Fibroblast of the aortic adventitia (primary cell): ENCODE data around the gene KLHDC10. TPM values are rescaled to one million over a fixed set of nuclear protein-coding genes. Genes with fewer than 3 reads are reported as not detected.
"Not testable (repeated sequence)": the region's sequence is repeated elsewhere in the genome, so short reads cannot be mapped to it uniquely, and the experiment has no call there.

ENCODE experiments used
- DNase-seq: peaks from one replicate; pipeline ENCODE4 v3.0.0-alpha.2; 2010; ENCODE audit warnings: low read depth
- H3K4me3 ChIP-seq: 2 replicates; pipeline ENCODE4 v1.5.1; 2011; ENCODE audit warnings: low read depth, mild to moderate bottlenecking, control low read depth, low read length, moderate library complexity
- total RNA-seq: library from RNA; depleted of rRNA; stranded (reverse); fragments of >200 nt; gene quantifications from 2 replicates; pipeline ENCODE4 v1.2.3, GENCODE V29; 2012; ENCODE audit warnings: low replicate concordance
- TF ChIP-seq, protein P1 (sequence below): IDR thresholded peaks from 2 replicates; pipeline ENCODE4 v1.5.1; 2011; ENCODE audit warnings: mild to moderate bottlenecking, low read length, control low read depth, inconsistent platforms; ENCODE audit not compliant: insufficient read depth

Gene KLHDC10
- total RNA-seq, 1 donor, result 27.2 TPM

DNA sequence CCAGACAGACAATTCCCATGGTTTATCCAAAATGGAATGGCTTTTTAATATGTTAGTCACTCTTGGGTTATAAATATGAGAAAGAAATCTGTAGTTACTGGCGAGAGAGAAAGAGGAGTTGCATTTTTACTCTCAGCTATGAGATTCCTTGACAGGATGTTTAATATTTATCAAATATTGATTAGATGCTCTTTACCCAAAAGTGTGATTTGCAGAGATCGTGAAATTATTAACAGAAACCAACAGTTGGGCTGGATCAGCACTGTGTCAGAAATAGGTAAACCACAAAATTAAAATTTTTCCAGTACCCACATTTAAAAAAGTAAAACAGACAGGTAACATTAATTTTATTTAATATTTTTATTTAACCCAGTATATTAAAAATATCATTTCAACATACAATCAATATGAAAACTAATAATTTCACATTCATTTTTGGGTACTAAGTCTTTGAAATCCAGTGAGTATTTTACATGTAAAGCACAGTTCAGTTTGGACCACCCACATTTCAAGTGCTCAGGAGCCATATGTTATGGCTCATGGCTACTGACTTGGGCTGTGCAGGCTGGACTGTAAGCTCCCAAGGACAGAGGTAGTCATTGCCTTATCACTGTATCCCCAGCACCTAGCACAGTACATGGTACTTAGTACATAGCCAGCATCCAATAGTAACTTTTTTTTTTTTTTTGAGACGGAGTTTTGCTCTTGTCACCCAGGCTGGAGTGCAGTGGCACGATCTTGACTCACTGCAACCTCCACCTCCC is 42.5 kb downstream of the KLHDC10 start:
- DNase-seq, result no peak
- TF ChIP-seq, protein P1, sequence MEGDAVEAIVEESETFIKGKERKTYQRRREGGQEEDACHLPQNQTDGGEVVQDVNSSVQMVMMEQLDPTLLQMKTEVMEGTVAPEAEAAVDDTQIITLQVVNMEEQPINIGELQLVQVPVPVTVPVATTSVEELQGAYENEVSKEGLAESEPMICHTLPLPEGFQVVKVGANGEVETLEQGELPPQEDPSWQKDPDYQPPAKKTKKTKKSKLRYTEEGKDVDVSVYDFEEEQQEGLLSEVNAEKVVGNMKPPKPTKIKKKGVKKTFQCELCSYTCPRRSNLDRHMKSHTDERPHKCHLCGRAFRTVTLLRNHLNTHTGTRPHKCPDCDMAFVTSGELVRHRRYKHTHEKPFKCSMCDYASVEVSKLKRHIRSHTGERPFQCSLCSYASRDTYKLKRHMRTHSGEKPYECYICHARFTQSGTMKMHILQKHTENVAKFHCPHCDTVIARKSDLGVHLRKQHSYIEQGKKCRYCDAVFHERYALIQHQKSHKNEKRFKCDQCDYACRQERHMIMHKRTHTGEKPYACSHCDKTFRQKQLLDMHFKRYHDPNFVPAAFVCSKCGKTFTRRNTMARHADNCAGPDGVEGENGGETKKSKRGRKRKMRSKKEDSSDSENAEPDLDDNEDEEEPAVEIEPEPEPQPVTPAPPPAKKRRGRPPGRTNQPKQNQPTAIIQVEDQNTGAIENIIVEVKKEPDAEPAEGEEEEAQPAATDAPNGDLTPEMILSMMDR, result no peak
- H3K4me3 ChIP-seq, result no peak overlapping the region

DNA sequence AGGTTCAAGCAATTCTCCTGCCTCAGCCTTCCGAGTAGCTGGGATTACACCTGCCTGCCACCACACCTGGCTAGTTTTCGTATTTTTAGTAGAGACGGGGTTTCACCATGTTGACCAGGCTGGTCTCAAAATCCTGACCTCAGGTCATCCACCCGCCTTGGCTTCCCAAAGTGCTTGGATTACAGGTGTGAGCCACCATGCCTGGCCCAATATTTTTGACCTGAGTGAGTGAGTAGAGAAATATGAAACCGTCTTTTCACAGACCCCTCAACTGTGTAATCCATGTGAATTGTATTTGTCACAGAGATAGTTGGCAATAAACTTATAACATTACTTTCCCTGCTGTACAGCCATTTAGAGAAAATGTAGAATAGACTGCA is 43.1 kb downstream of the KLHDC10 start:
- DNase-seq, H3K4me3 ChIP-seq: not testable (repeated sequence)

DNA sequence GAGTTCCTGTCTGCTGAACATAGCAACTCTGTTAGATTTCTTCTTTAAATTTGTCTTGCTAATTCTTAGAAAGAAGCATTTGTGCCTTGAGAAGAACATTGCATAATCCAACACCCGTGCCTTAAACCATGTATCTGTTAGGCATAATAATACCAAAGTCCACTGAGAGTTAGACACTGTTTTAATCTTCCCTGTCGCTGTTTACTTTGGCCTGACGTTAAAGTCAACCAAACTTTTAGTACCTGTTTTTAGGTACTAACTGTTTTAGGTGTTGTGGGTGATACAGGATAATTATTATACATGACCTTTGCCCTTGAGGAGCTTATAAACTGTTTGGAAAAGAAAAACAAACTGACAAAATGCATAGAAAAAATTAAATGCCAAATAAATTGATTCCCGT is 43.6 kb downstream of the KLHDC10 start:
- TF ChIP-seq, protein P1, result no peak
- H3K4me3 ChIP-seq, result no peak overlapping the region
- no peak for DNase-seq

DNA sequence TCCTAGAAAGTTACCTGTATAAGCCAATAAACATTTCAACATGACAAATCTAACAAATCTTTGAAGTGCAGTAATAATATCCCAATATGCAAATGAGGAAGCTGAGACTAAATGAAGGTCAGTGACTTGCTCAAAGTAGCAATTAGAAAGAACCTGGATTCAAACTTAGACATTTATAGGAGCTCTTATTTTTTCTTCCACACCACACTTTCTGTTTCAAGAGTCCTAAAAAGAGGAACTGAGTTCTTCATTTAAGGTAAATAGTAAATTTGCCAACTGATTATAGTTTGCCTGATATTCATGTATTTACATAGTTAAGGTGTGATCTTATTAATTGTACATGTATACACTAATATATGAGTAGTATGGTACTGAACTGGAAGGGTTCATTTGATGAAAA is 44.0 kb downstream of the KLHDC10 start:
- no peak overlapping the region for H3K4me3 ChIP-seq
- no peak for DNase-seq
- TF ChIP-seq, protein P1, result no peak

DNA sequence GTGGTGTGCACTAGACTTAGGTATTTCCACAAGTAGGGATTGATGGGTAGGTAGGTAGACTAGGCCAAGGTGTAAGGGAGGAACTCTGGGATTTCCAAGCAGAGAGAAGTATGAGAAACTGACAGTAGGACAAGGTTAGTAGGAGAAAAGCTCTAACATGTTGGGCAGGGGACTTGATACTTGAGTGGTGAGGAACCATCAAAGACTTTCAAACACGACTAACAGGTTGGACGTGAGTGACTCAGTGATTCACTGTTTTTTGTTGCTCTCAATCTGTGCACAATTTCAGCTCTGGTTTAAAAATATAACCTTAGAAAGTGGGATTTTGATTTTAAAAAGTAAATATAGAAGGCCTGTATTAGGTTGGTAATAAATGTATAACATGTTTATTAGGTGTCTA is 44.4 kb downstream of the KLHDC10 start:
- no peak for DNase-seq
- TF ChIP-seq, protein P1, result no peak
- H3K4me3 ChIP-seq, result no peak overlapping the region

DNA sequence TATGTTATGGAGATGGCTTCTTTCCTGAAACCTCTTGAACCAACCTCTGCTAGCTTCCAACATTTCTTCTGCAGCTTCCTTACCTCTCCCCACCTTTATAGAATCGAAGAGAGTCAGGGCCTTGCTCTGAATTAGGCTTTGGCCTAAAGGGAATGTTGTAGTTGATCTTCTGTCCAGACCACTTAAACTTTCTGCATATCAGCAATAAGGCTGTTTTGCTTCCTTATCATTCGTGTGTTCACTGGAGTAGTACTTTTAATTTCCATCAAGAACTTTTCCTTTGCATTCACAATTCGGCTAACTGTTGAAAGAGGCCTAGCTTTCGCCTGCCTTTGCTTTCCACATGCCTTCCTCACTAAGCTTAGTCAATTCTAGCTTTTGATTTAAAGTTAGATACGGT is 48.0 kb downstream of the KLHDC10 start:
- H3K4me3 ChIP-seq, result no peak overlapping the region
- TF ChIP-seq, protein P1, result no peak
- no peak for DNase-seq

DNA sequence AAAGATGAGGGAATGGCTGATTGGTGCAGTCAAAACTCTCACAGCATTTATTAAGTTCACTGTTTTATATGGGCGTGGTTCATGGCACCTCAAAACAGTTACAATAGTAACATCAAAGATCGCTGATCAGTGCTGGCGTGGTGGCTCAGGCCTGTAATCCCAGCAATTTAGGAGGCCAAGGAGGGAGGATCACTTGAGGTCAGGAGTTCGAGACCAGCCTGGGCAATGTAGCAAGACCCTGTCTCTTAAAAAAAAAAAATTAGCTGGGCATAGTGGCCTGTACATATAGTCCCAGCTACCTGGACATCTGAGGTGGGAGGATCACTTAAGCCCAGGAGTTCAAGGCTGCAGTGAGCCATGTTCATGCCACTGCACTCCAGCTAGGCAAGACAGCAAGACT is 48.5 kb downstream of the KLHDC10 start:
- DNase-seq, result no peak
- TF ChIP-seq, protein P1, result no peak
- H3K4me3 ChIP-seq, result no peak overlapping the region
